Measurements from ENCODE around the gene ARHGAP35.

The ARHGAP35 gene

GRCh38 chr19:46902402-46902766 is 41.6 kb downstream of the ARHGAP35 start:
- no peak for DNase-seq (ENCODE audit: low read depth in 2 of 2)

GRCh38 chr19:46903458-46903857 is 42.7 kb downstream of the ARHGAP35 start:
- DNase-seq (ENCODE audit: low read depth in 2 of 2): no peak

GRCh38 chr19:46904114-46905060 is 43.6 kb downstream of the ARHGAP35 start:
- no peak for DNase-seq (ENCODE audit: low read depth in 2 of 2)

GRCh38 chr19:46906221-46906620 is 45.4 kb downstream of the ARHGAP35 start:
- DNase-seq (ENCODE audit: low read depth in 2 of 2): no peak

GRCh38 chr19:46907880-46908279 is 47.1 kb downstream of the ARHGAP35 start:
- no peak for DNase-seq (ENCODE audit: low read depth in 2 of 2)

- no peak for DNase-seq (ENCODE audit: low read depth in 2 of 2)
Measured at GRCh38 chr19:46909356-46909755, 48.6 kb downstream of the ARHGAP35 start.

Data from stimulated activated CD4-positive, alpha-beta T cell treated with anti-CD3 and anti-CD28 coated beads, Interleukin-15, amount 100 ng/mL, for 48 hours (primary cell).